Tibial nerve (tissue), 4 donors: Measurements from ENCODE around the gene ZFYVE16. TPM values are rescaled to one million over a fixed set of nuclear protein-coding genes. Genes with fewer than 3 reads are reported as not detected.

Source experiments
- DNase-seq, 2 donors: peaks; one replicate each; pipeline ENCODE4 v3.0.0-alpha.2; 2019; ENCODE audit warnings: low spot score in 2 of 2
- H3K27ac ChIP-seq, 4 donors: fragments of 200-600 bp; sonication (generic) in 3 of 4; one replicate each; pipeline ENCODE4 v1.5.1; 2017 to 2019; ENCODE audit warnings: mild to moderate bottlenecking in 1 of 4
- H3K27me3 ChIP-seq, 2 donors: fragments of 200-600 bp; sonication (generic) in 1 of 2; one replicate each; pipeline versions ENCODE4 v1.5.1 to v1.6.0; 2017 to 2019
- H3K36me3 ChIP-seq, 3 donors: fragments of 200-600 bp; sonication (generic); one replicate each; pipeline ENCODE4 v1.5.1; 2018 to 2019
- H3K4me1 ChIP-seq, 4 donors: fragments of 200-600 bp; sonication (generic) in 3 of 4; one replicate each; pipeline ENCODE4 v1.5.1; 2017 to 2019
- H3K4me3 ChIP-seq, 4 donors: fragments of 200-600 bp; sonication (generic) in 3 of 4; one replicate each; pipeline ENCODE4 v1.5.1; 2017 to 2019; ENCODE audit warnings: mild to moderate bottlenecking in 1 of 4, moderate library complexity in 1 of 4
- H3K9me3 ChIP-seq, 4 donors: fragments of 200-600 bp; sonication (generic) in 3 of 4; one replicate each; pipeline ENCODE4 v1.5.1; 2017 to 2019
- EP300 ChIP-seq, 2 donors: sonication (generic); formaldehyde crosslinking; IDR thresholded peaks; one replicate each; pipeline ENCODE4 v1.6.1; 2017; ENCODE audit warnings: antibody characterized with exemption in 2 of 2, mild to moderate bottlenecking in 1 of 2
- POLR2A ChIP-seq, 2 donors: fragments of 450-650 bp; IDR thresholded peaks; one replicate each; pipeline ENCODE4 v1.6.1; 2017; ENCODE audit warnings: antibody characterized with exemption in 2 of 2, mild to moderate bottlenecking in 2 of 2, moderate library complexity in 2 of 2
- WGBS, 2 donors: methylation state at CpG; one replicate each; pipeline ENCODE4 v1.1.5; 2018; 5-methylcytosine and 5-hydroxymethylcytosine counted together
- total RNA-seq, 4 donors: library from RNA; depleted of rRNA; stranded (reverse); fragments of >200 nt; gene quantifications; one replicate each; pipeline ENCODE4 v1.1.0, GENCODE V29; 2016
- TF ChIP-seq, protein P1 (sequence below), 5 experiments: fragments of 200-600 bp in 3 of 5; fragments of 450-650 bp in 2 of 5; sonication (generic) in 3 of 5; IDR thresholded peaks; one replicate each; pipeline ENCODE4 v1.5.1; 2016 to 2019; ENCODE audit warnings: antibody characterized with exemption in 5 of 5, mild to moderate bottlenecking in 3 of 5, moderate library complexity in 2 of 5

ZFYVE16 gene
- total RNA-seq, 4 donors from 2014 or later: 30.2 to 43.2 (median 36.6) TPM

DNA sequence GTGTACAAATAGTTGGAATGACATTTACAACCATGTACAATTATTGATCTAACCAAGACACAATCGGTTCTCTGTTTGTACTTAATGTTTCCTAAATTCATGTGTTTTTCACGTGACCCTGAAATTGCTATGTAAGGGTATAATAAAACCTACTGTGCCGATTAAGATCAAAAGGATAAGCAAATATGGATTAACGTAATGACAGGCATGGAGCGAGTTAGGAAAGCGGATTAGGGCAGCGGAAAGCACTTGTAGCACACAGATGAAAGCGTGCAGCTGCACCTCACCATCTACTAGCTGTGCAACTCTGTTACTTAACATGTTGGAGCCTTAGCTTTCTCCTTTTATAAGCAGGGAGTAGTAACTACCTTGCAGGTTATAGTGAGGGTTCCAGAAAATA, 38.3 kb upstream of the ZFYVE16 start:
- 67 to 73% methylated on average over 8 of the region's 8 CpGs for WGBS, 2 donors
- no peak for TF ChIP-seq EP300 (IDR thresholded peaks at IDR 0.05)
- no peak for TF ChIP-seq POLR2A (IDR thresholded peaks at IDR 0.05)
- TF ChIP-seq, protein P1, sequence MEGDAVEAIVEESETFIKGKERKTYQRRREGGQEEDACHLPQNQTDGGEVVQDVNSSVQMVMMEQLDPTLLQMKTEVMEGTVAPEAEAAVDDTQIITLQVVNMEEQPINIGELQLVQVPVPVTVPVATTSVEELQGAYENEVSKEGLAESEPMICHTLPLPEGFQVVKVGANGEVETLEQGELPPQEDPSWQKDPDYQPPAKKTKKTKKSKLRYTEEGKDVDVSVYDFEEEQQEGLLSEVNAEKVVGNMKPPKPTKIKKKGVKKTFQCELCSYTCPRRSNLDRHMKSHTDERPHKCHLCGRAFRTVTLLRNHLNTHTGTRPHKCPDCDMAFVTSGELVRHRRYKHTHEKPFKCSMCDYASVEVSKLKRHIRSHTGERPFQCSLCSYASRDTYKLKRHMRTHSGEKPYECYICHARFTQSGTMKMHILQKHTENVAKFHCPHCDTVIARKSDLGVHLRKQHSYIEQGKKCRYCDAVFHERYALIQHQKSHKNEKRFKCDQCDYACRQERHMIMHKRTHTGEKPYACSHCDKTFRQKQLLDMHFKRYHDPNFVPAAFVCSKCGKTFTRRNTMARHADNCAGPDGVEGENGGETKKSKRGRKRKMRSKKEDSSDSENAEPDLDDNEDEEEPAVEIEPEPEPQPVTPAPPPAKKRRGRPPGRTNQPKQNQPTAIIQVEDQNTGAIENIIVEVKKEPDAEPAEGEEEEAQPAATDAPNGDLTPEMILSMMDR (IDR thresholded peaks at IDR 0.05): no peak

DNA sequence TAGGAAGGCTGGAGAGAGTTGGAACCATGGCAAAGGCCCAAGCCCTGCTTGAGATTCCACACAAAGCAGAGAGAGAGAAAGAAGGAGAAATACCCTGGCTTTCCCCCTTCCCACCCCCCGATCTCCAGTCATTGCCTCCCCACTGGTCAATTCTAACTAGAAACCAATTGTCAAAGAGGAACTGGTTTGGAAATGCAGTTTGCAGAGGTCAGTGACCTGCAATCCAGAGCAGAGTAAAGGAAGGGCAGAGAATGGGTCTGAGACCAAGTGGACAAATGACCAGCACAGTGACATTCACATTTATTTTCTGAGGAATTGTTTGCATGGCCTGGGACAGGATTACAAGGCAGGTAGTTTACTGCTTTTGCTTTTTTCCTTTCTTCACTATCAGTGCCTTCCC, 37.5 kb upstream of the ZFYVE16 start:
- TF ChIP-seq POLR2A (IDR thresholded peaks at IDR 0.05) (no peak), EP300 (IDR thresholded peaks at IDR 0.05) (no peak)
- TF ChIP-seq, protein P1 (IDR thresholded peaks at IDR 0.05): no peak

More for the DNA sequence above, 38.3 kb upstream of the ZFYVE16 start:
- no peak for DNase-seq
- H3K27ac ChIP-seq: no peak overlapping the region
- no peaks in the 10 kb centered on the region for H3K36me3 ChIP-seq
- peaks cover 0 to 13% (median 0%) of the 10 kb centered on the region in 4 donors for H3K4me1 ChIP-seq
- peaks cover 0 to 4% (median 0%) of the 10 kb centered on the region in 4 donors for H3K9me3 ChIP-seq
- H3K27me3 ChIP-seq: no peaks in the 10 kb centered on the region
- H3K4me3 ChIP-seq: no peak overlapping the region

GRCh38 chr5:80372780-80373179, 35.1 kb upstream of the ZFYVE16 start:
- Histone ChIP-seq H3K36me3 (no peaks in the 10 kb centered on the region), H3K4me1 (peaks cover 0 to 13% (median 0%) of the 10 kb centered on the region in 4 donors), H3K4me3 (no peak overlapping the region), H3K27ac (no peak overlapping the region), H3K27me3 (no peaks in the 10 kb centered on the region), H3K9me3 (peaks cover 0 to 4% (median 0%) of the 10 kb centered on the region in 4 donors)
- no peak for DNase-seq
- WGBS, 2 donors: 42 to 50% methylated on average over 1 of the region's 1 CpG
- TF ChIP-seq POLR2A (IDR thresholded peaks at IDR 0.05) (no peak), EP300 (IDR thresholded peaks at IDR 0.05) (no peak)
- TF ChIP-seq, protein P1 (IDR thresholded peaks at IDR 0.05): no peak

More for the DNA sequence above, 37.5 kb upstream of the ZFYVE16 start:
- peaks cover 0 to 4% (median 0%) of the 10 kb centered on the region in 4 donors for H3K9me3 ChIP-seq
- H3K27me3 ChIP-seq: no peaks in the 10 kb centered on the region
- peaks cover 0 to 13% (median 0%) of the 10 kb centered on the region in 4 donors for H3K4me1 ChIP-seq
- DNase-seq: no peak
- H3K36me3 ChIP-seq: no peaks in the 10 kb centered on the region
- no peak overlapping the region for H3K27ac ChIP-seq
- H3K4me3 ChIP-seq: no peak overlapping the region
- WGBS, 2 donors: 46% methylated on average over 1 of the region's 1 CpG

GRCh38 chr5:80374188-80374587, 33.7 kb upstream of the ZFYVE16 start:
- peaks cover 0 to 8% (median 0%) of the 10 kb centered on the region in 4 donors for H3K4me1 ChIP-seq
- TF ChIP-seq POLR2A (IDR thresholded peaks at IDR 0.05) (no peak), EP300 (IDR thresholded peaks at IDR 0.05) (no peak)
- no peak overlapping the region for H3K4me3 ChIP-seq
- H3K9me3 ChIP-seq: peaks cover 0 to 4% (median 0%) of the 10 kb centered on the region in 4 donors
- H3K27me3 ChIP-seq: no peaks in the 10 kb centered on the region
- WGBS, 2 donors: 91 to 93% methylated on average over 3 of the region's 3 CpGs
- no peak for DNase-seq
- H3K27ac ChIP-seq: no peak overlapping the region
- H3K36me3 ChIP-seq: no peaks in the 10 kb centered on the region

DNA sequence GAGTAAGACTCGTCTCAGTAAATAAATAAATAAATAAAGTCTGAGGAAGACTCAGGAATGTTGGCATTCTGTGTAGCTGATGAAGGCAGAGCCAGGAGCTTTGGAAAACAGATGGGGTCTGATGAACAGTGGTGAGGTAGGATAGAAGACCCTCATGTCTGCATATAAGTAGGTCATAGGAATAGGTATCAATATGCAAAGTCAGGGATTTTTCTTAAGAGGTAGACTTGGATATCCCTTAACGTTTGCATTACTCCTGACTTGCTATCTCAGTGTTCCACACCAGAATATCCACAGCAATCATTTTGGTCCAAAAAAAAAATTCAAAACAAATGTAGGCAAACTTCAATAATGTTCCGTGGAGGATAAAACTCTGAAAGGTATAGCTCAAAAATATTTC, 31.3 kb upstream of the ZFYVE16 start:
- 92 to 96% methylated on average over 3 of the region's 3 CpGs for WGBS, 2 donors
- no peak for DNase-seq

More for the DNA sequence above, 31.3 kb upstream of the ZFYVE16 start:
- Histone ChIP-seq H3K27me3 (no peaks in the 10 kb centered on the region), H3K27ac (no peak overlapping the region), H3K9me3 (peaks cover 0 to 4% (median 0%) of the 10 kb centered on the region in 4 donors), H3K4me3 (no peak overlapping the region), H3K4me1 (no peaks in the 10 kb centered on the region), H3K36me3 (no peaks in the 10 kb centered on the region)
- TF ChIP-seq, protein P1 (IDR thresholded peaks at IDR 0.05): no peak
- TF ChIP-seq POLR2A (IDR thresholded peaks at IDR 0.05): no peak
- no peak for TF ChIP-seq EP300 (IDR thresholded peaks at IDR 0.05)
